ENCODE results near the gene ARHGAP31.

ARHGAP31 gene

GRCh38 chr3:119294696-119295671, 801 bp downstream of the ARHGAP31 start:
- peak; percentile 47 for ATAC-seq
- TF ChIP-seq TSHZ2 (CRISPR knock-in tag; IDR thresholded peaks at IDR 0.05) (no peak), ZFP3 (CRISPR knock-in tag; IDR thresholded peaks at IDR 0.05) (no peak), OSR1 (CRISPR knock-in tag; IDR thresholded peaks at IDR 0.05) (no peak), SNAI2 (CRISPR knock-in tag; IDR thresholded peaks at IDR 0.05) (no peak), ZNF565 (CRISPR knock-in tag; conservative IDR thresholded peaks at IDR 0.05; ENCODE audit: low read depth) (no peak), ARNTL (CRISPR knock-in tag; IDR thresholded peaks at IDR 0.05; ENCODE audit: borderline replicate concordance, low read depth) (no peak), ZFP30 (CRISPR knock-in tag; IDR thresholded peaks at IDR 0.05) (no peak), BACH2 (CRISPR knock-in tag; IDR thresholded peaks at IDR 0.05; ENCODE audit: borderline replicate concordance) (no peak), POU6F1 (CRISPR knock-in tag; IDR thresholded peaks at IDR 0.05; ENCODE audit: borderline replicate concordance, low read depth) (no peak), CSRNP3 (CRISPR knock-in tag; IDR thresholded peaks at IDR 0.05) (no peak), ZNF8 (CRISPR knock-in tag; IDR thresholded peaks at IDR 0.05) (no peak), PATZ1 (CRISPR knock-in tag; IDR thresholded peaks at IDR 0.05; ENCODE audit: borderline replicate concordance) (no peak), RARB (CRISPR knock-in tag; IDR thresholded peaks at IDR 0.05) (no peak), TOX (CRISPR knock-in tag; IDR thresholded peaks at IDR 0.05; ENCODE audit: borderline replicate concordance) (no peak), ISL1 (CRISPR knock-in tag; IDR thresholded peaks at IDR 0.05) (no peak), GLIS3 (CRISPR knock-in tag; IDR thresholded peaks at IDR 0.05) (no peak), ZC3H10 (CRISPR knock-in tag; IDR thresholded peaks at IDR 0.05) (no peak), TCF4 (CRISPR knock-in tag; IDR thresholded peaks at IDR 0.05; ENCODE audit: borderline replicate concordance) (no peak), ZNF70 (CRISPR knock-in tag; IDR thresholded peaks at IDR 0.05) (no peak)

GRCh38 chr3:119295816-119296726, 1.9 kb downstream of the ARHGAP31 start:
- peak; percentile 1; the same call in 1 of the 3 replicates for ATAC-seq
- TF ChIP-seq OSR1 (CRISPR knock-in tag; IDR thresholded peaks at IDR 0.05) (no peak), CREB5 (CRISPR knock-in tag; IDR thresholded peaks at IDR 0.05; ENCODE audit: low read depth) (peak; percentile 9; the same call in 1 of the 2 replicates)

Measured in SK-N-SH treated with all-trans-retinoic acid at 6 μM for 48 hours (cell line).